ENCODE data around the gene MECP2. TPM values are rescaled to one million over a fixed set of nuclear protein-coding genes. Genes with fewer than 3 reads are reported as not detected.

MECP2 gene
- total RNA-seq, 1 experiment from 2014 or later, result 52.8 TPM

- intact Hi-C loops (cut with micrococcal nuclease; ENCODE audit: unreplicated experiment), result no loop called here
- CTCF ChIA-PET, result no interaction called here
Observed at GRCh38 chrX:154090731-154091130, 6.8 kb downstream of the MECP2 start.

GRCh38 chrX:154084449-154085300, 12.8 kb downstream of the MECP2 start:
- ChIA-PET CTCF (no interaction called here), POLR2A (ENCODE audit: low non-redundant PET) (no interaction called here)
- H3K36me3 ChIP-seq (ENCODE audit: insufficient read depth, low read length, poor library complexity, severe bottlenecking), result no peaks in the 10 kb centered on the region
- no peak for DNase-seq (ENCODE audit: low spot score)
- H3K9me3 ChIP-seq (ENCODE audit: low read depth, low read length, poor library complexity, severe bottlenecking), result no peaks in the 10 kb centered on the region
- no peak overlapping the region for H3K4me3 ChIP-seq (ENCODE audit: low read depth, low read length, poor library complexity, severe bottlenecking)
- intact Hi-C loops (cut with micrococcal nuclease; ENCODE audit: unreplicated experiment), result no loop called here
- no peaks in the 10 kb centered on the region for H3K4me1 ChIP-seq (ENCODE audit: insufficient read depth, low read length, poor library complexity, severe bottlenecking)
- BruUV-seq (replicated peaks), result no TSS peak
- TF ChIP-seq EZH2 (IDR thresholded peaks at IDR 0.05; ENCODE audit: borderline replicate concordance, low read depth, low read length, poor library complexity, severe bottlenecking) (no peak), CTCF (conservative IDR thresholded peaks at IDR 0.05; ENCODE audit: low read depth, low read length) (no peak)
- no peaks in the 10 kb centered on the region for H3K27me3 ChIP-seq (replicated peaks; ENCODE audit: insufficient read depth, low read depth, low read length, poor library complexity)
- no peak overlapping the region for H3K27ac ChIP-seq (ENCODE audit: low read depth, low read length, poor library complexity, severe bottlenecking)

More at GRCh38 chrX:154090731-154091130, 6.8 kb downstream of the MECP2 start:
- POLR2A ChIA-PET (ENCODE audit: low non-redundant PET), result no interaction called here
- DNase-seq (ENCODE audit: low spot score), result no peak
- TF ChIP-seq EZH2 (IDR thresholded peaks at IDR 0.05; ENCODE audit: borderline replicate concordance, low read depth, low read length, poor library complexity, severe bottlenecking), result no peak
- no peak for TF ChIP-seq CTCF (conservative IDR thresholded peaks at IDR 0.05; ENCODE audit: low read depth, low read length)
- no TSS peak for BruUV-seq (replicated peaks)
- no peaks in the 10 kb centered on the region for H3K9me3 ChIP-seq (ENCODE audit: low read depth, low read length, poor library complexity, severe bottlenecking)
- no peaks in the 10 kb centered on the region for H3K36me3 ChIP-seq (ENCODE audit: insufficient read depth, low read length, poor library complexity, severe bottlenecking)
- no peak overlapping the region for H3K4me3 ChIP-seq (ENCODE audit: low read depth, low read length, poor library complexity, severe bottlenecking)
- no peaks in the 10 kb centered on the region for H3K4me1 ChIP-seq (ENCODE audit: insufficient read depth, low read length, poor library complexity, severe bottlenecking)
- no peak overlapping the region for H3K27ac ChIP-seq (ENCODE audit: low read depth, low read length, poor library complexity, severe bottlenecking)
- peaks cover 6% of the 10 kb centered on the region for H3K27me3 ChIP-seq (replicated peaks; ENCODE audit: insufficient read depth, low read depth, low read length, poor library complexity)

- intact Hi-C loops (cut with micrococcal nuclease; ENCODE audit: unreplicated experiment), result no loop called here
- Histone ChIP-seq H3K27ac (ENCODE audit: low read depth, low read length, poor library complexity, severe bottlenecking) (no peak overlapping the region), H3K9me3 (ENCODE audit: low read depth, low read length, poor library complexity, severe bottlenecking) (no peaks in the 10 kb centered on the region), H3K4me3 (ENCODE audit: low read depth, low read length, poor library complexity, severe bottlenecking) (no peak overlapping the region), H3K36me3 (ENCODE audit: insufficient read depth, low read length, poor library complexity, severe bottlenecking) (no peaks in the 10 kb centered on the region), H3K27me3 (replicated peaks; ENCODE audit: insufficient read depth, low read depth, low read length, poor library complexity) (no peaks in the 10 kb centered on the region), H3K4me1 (ENCODE audit: insufficient read depth, low read length, poor library complexity, severe bottlenecking) (no peaks in the 10 kb centered on the region)
- CTCF ChIA-PET, result no interaction called here
- DNase-seq (ENCODE audit: low spot score), result no peak
- BruUV-seq (replicated peaks), result no TSS peak
- no peak for TF ChIP-seq EZH2 (IDR thresholded peaks at IDR 0.05; ENCODE audit: borderline replicate concordance, low read depth, low read length, poor library complexity, severe bottlenecking)
- no peak for TF ChIP-seq CTCF (conservative IDR thresholded peaks at IDR 0.05; ENCODE audit: low read depth, low read length)
- POLR2A ChIA-PET (ENCODE audit: low non-redundant PET), result no interaction called here
Observed at GRCh38 chrX:154083126-154083517, 14.4 kb downstream of the MECP2 start.
